DMS 273 (cell line): Measurements from ENCODE around the gene AP1M1.
"Not testable (repeated sequence)": the region's sequence is repeated elsewhere in the genome, so short reads cannot be mapped to it uniquely, and the experiment has no call there.

Source experiments
- DNase-seq: peaks from one replicate; lab custom pipeline; 2025; ENCODE audit not compliant: unreplicated experiment; lab: John Stamatoyannopoulos, UW

Gene AP1M1

DNA sequence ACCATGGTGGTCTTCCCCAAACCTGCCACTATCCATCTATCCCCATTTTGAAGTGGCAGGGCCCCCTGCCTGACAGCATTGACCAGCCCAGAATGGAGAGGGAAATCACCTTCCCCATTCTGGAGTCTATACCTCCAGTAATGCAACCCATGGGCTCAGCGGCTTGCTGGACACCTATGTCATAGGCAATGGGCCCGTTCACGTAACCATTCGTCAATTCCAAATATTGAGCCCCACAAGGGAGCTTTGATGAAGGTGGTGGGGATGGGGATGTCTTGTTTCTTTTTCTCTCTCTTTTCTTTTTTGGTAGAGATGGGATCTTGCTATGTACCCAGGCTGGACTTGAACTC, 63.1 kb downstream of the AP1M1 start:
- DNase-seq, result no peak

DNA sequence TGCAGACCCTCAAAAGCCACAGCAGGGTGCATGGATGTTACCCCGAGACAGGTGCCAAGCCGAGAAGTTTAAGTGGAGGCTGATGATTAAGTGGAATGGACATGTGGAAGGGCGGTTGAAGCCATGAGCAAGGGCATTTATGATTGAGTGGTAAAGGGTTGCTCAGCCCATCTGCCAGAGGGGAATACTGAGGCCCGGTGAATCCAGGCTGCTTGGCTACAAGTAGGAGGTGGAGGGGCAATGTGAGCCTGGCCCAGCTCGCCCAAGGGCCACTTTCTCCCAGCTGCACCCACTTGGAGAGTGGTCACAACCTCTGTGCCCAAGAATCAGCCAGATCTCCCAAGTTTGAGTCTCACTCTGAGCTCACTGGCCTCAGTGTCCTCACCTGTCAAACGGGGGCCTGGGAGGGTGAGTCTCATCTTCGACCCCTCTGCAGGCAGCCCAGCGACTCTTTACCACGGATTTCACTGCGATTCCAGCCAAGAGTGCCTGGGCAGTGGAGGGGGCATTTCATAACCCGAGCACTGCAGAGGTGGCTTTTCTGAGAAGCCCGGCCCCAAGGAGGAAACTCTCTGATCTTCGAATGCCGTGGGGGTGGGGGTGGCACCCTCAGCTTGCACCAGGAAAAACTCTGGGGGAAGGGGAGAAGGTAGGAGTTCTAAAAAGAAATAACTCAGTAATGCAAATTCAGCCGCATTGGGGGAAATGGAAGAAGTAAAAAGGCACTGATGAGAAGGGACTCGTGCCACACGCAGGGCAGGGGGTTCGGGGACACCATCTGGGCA, 64.1 kb downstream of the AP1M1 start:
- DNase-seq, result no peak

DNA sequence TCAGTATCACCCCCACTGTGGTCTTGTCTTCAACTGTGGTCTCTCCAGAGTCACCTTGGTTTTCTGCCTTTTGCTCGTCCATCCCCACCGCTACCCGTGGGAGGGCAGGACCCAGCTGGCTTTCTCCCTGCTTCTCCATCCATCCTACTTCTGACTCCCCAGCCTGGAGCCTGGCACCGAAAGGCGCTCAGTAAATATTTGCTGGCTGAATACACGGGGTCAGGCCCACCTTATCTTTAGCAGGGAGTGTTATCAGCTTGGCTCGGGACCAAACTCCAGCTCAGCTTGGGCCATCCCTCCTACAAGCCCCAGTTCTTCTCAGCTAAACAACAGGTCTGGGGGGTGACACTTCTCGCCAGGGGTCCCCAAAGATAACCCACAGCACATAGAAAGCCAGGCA, 64.9 kb downstream of the AP1M1 start:
- DNase-seq, result no peak

DNA sequence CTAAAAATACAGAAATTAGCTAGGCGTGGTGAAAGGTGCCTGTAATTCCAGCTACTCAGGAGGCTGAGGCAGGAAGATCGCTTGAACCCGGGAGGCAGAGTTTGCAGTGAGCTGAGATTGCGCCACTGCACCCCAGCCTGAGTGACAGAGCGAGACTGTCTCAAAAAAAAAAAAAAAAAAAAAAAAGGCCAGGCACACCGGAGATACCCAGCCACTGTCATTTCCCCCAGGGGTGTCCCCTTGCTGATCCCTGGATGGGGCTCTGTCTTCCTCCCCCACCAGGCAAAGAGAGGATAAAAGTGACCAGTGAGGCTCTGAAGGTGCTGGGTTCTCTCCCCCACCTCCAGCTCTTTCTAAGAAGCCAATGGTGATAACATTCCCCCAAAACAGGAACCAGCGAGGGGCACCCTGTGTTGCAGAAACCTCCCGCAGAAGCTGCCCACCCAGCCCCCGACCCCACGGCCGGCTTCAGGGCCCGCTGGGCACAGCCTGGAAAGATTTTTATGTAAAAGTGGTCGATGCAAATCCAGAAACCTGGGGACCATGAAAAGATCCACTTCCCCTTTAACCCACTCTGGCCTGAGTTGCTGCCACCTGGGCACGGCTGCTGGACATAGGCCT, 65.5 kb downstream of the AP1M1 start:
- no peak for DNase-seq

DNA sequence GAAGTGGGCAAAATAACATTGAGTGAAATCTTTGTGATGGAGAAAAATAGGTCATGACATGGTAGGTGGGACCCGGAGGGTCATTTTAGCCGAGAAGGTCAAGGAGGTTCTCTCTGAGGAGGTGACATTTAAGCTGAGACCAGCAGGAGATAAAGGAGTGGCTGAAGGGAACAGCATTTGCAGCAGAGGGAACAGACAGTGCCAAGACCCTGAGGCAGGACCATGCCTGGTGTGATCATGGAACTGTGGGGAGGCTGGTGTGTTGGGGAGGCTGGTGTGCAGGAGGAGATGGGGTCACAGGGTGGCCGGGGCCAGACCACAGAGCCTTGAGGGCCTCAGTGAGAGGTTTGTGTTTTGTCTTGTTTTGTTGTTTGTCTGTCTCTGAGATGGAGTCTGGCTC, 67.5 kb downstream of the AP1M1 start:
- DNase-seq, result no peak

DNA sequence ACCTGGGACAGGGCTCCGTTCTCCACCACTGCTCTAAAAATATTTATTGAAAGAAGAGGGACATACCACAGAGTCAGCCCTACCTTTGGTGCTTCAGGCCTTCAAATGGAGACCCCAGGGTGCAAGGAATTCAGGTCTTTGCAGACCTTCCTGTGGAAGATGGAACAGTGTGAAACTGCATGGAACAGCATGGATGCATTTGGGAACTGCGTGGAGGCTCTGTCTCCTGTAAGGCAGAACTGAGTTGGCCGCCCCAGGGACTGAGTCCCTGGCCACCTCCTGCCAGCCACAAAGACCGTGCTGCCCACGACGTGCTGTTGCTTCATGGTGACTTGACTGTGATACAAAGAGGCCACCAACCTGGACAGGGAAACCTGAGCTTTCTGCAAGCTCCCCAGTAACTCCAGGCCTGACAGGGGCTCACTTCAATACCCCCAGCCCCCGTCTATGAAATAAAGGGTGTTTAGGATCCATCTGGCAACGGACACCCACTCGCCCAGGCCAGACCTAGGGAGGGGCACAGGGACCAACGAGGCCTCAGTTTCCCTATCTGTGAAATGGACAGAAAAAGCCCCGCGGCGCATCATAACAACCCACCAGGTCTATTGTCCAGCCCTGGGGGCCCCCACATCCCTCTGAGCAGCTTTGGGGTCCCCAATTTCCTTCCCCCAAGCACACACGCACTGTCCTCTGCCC, 68.3 kb downstream of the AP1M1 start:
- no peak for DNase-seq

DNA sequence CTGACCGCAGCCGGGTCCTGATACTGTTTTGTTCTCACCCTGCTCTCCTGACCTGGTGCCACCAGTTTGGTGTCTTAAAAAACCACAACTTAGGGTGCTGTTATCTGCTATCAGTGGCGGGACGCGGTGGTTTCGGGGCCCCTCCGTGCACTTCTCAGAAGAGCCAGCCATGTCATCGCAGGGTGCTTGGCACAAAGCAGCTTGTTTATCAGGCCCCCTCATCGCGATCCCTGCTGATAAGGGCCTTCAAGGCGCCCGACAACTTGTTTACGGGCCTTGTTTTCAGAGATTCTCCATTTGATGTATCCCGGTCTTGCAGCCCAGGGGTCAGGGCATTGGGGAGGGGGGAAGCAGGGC, 68.9 kb downstream of the AP1M1 start:
- no peak for DNase-seq

DNA sequence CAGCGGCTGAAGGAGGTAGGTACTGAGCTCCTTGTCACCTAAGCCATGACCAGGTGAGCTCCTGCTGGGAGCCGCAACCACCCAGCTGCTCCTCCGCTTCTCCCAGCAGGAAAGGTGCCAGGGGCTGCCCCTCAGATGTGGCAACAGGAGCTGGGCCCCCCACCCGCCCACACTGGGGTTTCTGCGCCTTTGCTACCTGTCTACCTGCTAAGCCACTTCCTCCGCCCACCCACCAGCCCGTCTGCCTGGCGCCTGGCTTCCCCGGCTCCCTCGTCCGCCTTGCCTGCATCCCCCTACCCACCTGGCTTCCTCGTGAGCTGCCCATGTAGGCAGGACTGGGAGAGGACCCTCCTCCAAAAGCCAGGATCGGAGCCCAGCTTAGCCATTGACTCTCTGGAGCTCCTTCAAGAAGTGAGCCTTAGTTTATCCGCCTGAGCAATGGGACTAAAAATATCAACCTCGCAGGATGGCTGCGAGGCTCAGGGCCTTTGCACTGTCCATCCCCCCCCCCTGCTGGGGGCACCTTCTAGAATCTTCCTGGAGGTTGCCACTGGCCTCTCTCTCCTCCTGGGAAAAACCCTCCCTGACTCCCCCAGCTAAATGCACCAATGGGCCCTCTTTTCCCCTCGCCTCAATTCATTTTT, 71.1 kb downstream of the AP1M1 start:
- no peak for DNase-seq

DNA sequence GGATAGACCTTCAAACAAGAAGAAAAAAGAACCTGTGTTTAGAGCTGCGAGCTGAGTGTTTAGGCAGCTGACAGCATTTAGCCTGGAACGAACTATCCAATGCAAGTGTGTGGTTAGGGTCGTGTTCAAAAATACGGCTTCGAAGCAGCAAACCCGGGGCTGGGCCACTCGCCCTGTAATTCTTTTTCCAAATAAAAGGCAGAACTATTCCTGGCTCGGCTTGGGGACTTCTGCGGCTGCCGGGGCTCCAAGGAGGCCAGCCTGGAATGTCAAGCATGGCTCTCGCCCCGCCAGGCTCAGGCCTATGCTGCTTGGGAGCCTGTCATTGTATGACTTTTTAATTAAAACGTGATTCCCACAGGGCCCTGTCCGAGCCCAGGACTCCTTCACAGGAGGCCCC, 75.2 kb downstream of the AP1M1 start:
- DNase-seq, result no peak

DNA sequence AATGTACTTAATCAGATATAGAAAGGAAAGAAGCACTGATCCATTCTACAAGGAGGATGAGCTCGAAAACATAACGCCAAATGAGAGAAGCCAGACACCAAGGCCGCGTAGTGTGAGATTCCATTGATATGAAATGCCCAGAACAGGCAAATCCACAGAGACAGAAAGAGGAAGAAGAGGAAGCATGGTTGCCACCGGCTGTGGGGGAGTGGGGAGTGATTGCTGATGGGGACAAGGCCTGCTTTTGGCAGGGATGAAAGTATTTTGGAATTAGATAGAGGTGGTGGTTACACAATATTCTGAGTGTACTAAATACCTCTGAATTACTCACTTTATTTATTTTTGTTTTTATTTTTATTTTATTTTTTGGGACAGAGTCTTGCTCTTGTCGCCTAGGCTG, 76.7 kb downstream of the AP1M1 start:
- no peak for DNase-seq

DNA sequence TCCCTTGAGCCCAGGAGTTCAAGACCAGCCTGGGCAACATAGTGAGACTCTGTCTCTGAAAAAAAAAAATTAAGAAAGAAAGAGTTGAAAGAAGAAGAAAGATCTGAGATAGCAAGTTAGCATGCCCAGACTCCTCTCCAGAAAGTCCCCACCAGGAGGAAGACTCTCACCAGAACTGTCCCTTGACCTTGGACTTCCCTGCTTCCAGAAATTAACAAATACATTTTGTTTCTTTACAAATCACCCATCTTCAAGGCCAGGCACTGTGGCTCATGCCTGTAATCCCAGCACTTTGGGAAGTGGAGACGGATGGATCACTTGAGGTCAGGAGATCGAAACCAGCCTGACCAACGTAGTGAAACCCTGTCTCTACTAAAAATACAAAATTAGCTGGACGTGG, 82.6 kb downstream of the AP1M1 start:
- no peak for DNase-seq

DNA sequence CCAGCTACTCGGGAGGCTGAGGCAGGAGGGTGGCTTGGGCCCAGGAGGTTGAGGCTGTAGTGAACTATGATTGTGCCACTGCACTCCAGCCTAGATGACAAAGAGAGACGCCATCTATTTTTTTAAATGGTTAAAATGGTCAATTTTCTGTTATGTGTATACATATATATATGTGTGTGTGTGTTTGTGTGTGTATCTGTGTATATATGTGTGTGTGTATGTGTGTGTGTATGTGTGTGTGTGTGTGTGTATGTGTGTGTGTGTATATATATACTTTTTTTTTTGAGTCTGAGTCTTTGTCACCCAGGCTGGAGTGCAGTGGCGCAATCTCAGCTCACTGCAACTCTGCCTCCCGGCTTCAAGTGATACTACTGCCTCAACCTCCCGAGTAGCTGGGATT, 84.0 kb downstream of the AP1M1 start:
- DNase-seq, result no peak

DNA sequence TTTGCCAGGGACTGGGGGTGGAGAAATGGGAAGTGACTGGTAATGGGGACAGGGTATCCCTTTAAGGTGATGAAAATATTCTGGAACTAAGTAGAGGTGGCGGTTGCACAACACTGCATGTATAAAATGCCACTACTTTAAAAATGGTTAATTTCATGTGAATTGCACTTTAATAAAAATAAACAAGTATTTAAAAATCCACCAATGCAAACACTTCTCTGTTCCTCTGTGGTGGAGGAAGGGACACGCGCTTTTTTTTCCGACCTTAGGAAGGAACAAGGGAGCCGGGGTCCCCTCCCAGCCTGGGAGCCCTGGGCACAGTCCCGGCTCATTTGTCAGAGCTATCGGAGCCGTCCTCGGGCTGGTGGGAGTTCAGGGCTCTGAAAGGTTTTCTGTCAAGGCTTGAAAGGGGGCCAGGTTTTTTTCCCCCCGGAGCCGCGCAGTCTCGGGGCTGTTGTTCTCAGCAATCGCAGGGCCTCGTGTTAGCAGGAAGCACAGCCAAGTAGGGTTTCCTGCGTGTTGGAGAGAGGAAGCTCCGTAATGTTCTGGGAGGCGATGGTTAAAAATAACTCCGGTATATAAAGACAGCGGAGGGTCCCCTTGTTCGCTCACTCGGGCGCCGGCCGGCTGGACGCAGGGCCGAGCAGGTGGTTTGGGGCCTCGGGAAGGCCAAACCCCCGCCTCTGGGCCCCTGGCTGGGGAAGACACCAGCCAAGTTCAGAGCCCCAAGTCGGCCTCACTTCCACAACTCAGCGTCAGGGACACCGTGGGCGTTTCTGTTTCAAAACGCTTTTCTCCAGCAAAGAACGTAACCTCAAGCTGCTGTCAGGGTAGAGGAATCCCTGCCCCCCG, 85.7 kb downstream of the AP1M1 start:
- no peak for DNase-seq

DNA sequence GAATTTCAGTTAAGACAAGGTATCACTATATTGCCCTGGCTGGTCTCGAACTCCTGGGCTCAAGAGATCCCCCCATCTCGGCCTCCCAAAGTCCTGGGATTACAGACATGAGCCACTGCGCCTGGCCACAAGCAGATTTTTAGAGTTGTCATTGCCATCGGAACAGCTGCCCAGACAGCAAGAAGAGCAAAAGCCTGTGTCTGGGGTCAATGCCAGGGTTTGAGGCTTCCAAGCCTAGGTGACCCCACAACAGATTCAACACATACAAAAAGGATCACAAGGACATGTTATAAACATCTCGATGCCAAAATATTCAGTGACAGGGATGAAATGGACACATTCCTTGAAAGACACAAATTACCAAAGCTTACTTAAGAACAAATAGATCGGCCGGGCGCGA, 86.8 kb downstream of the AP1M1 start:
- DNase-seq, result no peak

DNA sequence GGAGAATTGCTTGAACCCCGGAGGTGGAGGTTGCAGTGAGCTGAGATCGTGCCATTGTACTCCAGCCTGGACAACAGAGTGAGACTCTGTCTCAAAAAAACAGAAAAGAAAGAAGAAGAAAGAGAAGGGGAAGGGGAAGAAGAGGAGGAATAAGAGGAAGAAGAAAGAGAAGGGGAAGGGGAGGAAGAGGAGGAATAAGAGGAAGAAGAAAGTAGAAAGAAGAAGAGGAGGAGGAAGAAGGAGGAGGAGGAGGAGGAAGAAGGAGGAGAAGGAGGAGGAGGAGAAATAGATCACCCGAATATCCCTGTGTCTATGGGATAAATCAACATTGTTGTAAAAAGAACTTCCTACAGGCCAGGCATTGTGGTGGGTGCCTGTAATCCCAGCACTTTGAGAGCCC, 87.4 kb downstream of the AP1M1 start:
- not testable (repeated sequence) for DNase-seq

DNA sequence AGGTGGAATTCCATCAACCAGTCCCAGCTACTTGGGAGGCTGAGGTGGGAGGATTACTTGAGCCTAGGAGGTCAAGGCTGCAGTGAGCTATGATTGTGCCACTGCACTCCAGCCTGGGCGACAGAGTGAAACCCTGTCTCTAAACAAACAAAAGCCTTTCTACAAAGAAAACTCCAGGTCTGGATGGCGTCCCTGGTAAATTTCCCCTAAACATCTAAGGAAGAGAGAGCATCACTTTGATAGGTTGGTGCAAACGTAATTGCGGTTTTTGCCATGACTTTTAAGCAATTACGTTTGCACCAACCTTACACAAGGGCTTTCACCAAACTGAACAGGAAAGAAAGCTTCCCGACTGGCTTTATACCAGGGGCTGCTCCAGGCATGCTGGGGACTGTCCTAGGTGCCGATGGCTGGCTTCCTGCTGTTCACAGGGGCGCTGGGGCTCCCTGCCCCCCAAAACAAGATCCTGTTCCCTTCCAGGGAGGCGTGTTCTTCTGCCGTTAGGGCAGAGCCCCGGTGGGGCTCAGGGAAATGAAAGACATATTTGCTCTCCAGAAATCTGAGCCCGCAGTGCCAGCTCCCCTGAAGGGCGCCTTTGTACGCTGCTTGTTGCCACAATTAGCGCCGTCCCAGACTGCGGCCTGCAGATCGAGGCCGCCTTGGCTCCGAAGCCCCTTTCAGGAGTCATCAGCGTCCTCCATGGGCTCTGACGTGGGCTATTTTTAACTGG, 88.2 kb downstream of the AP1M1 start:
- peak; percentile 36 for DNase-seq

DNA sequence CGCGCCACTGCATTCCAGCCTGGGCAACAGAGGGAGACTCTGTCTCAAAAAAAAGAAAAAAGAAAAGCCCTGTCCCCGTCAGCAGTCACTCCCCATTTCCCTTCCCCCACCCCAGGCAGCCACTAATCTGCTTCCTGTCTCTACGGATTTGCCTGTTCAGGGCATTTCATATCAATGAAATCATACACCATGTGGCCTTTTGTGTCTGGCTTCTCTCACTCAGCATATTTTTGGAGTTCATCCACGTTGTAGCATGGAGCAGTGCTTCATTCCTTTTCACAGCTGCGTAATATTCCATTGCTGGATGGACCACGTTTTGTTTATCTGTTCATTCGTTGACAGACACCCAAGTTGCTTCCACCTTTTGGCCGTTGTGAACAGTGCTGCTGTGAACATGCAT, 90.8 kb downstream of the AP1M1 start:
- DNase-seq, result no peak

DNA sequence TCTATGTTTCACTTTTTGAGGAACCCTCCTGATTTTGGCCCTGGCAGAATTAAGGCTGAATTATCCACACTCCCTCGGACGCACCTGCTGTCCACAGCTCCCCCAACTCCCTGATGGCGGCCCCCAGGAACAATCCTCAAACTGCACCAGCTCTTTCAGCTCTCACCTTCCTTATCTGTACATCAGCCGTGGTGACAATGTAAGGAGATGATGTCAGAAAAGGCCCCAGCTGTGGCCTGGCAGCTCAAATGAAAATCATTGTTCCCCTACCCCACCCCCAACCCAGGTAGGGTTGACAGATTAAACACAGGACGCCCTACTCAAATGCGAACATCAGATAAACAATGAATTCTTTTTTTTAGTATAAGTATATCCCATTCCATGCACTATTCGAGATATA, 91.9 kb downstream of the AP1M1 start:
- DNase-seq, result no peak

DNA sequence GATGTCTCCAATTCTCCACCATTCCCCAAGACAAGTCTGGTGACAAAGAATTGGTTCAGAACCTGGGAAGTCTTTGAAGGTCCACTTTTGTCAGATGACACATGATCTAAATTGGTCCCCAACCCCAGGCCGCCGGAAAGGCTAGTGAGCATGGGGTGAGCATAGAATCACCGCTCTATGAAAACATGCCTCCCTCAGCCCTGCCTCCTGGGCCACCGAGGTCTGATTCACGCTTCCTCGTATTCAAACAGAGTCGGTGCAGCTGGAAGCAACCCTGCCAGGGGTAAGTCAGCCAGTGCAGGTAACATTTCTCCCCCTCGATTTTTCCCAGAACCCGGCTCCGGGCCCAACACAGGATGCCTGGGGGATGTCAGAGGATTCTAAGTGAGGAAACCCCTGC, 93.0 kb downstream of the AP1M1 start:
- no peak for DNase-seq
